Stimulated activated CD8-positive, alpha-beta memory T cell treated with anti-CD3 and anti-CD28 coated beads, Interleukin-7, amount 100 ng/mL, for 1 hour (primary cell): Measurements from ENCODE around the gene SCD.

Source experiments
- DNase-seq, 2 donors: peaks; one replicate each; pipeline ENCODE4 v3.0.0-alpha.2; 2020; ENCODE audit warnings: low read depth in 2 of 2

SCD gene

DNA sequence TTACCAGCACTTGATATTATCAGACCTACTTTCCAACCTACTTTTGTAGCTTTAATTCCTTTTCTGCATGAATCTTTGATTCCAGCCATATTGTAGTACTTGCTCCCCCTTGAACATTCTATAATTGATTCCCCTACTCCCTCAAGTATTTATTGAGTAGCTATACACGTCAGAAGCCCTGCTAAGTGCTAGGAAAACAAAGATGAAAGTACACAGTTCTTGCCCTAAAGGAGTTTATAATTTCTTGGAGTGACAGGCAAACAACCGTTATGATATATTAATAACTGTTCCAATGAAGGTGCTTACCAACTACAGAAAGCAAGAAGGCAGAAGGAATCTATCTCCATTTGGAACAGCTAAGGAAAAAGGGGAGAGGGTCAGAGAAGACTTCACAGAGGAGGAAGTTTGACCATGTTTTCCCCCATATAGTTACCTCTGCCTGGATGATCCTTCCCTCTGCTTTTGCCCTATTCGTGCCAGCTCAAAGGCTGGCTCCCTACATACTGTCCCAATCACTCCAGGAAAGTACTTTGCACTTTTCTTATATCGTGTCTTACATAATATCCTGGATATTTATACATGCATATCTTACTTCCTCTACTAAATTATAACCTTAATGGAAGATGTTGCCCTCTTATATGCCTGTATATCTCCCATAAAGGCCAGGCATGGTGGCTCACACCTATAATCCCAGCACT lies 54.7 kb downstream of the SCD start:
- no peak for DNase-seq

DNA sequence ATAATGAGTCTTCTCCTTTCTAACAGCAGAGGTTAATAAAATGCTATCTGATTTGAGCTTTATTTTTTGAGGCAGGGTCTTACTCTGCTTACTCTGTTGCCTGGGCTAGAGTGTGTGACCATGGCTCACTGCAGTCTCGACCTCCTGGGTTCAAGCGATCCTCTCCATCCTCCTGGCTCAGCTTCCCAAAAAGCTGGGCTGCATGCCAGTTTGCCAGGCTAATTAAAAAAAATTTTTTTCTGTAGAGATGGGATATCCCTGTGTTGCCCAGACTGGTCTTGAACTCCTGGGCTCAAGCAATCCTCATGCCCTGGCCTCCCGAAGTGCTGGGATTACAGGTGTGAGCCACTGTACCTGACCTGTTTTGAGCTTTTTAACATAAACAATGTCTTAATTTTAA lies 56.7 kb downstream of the SCD start:
- no peak for DNase-seq

DNA sequence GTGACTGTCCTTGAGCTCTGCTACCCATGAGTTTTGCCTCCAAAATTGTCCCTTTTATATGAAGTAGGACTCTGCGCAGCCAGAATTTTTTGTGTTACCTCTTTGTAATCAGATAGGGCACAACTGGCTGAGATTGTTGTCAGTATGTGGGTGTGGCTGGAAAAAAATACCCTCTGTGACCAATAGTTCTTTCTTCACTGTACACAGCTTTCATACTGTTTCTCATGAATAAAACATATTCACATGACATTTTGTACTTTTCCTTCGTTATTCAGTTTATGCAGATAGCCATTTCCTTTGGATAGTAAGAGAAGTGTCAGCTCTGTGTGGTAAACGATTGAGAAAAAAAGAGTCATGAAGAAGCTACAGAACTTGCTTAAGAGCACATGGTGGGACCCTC lies 66.1 kb downstream of the SCD start:
- no peak for DNase-seq
